ENCODE data around the gene TNKS1BP1. TPM values are rescaled to one million over a fixed set of nuclear protein-coding genes. Genes with fewer than 3 reads are reported as not detected.

TNKS1BP1 gene
- total RNA-seq, 2 experiments from 2014 or later, result 14.0 to 15.1 TPM

- ChIA-PET CTCF (interaction anchor here (0.7 to 0.8 kb wide), 2 partner anchors 59 to 1937 kb away, joined by 3 read pairs; no protein-coding TSS in a partner anchor), POLR2A (no interaction called here)
- DNase-seq, result no peak
- intact Hi-C loops (cut with micrococcal nuclease), result no loop called here
- no peaks in the 10 kb centered on the region for H3K9me3 Mint-ChIP-seq
- H3K4me3 Mint-ChIP-seq, result no peak overlapping the region
- H3K27ac Mint-ChIP-seq, result no peak overlapping the region
- peaks cover 13% of the 10 kb centered on the region for H3K36me3 Mint-ChIP-seq
- H3K4me1 Mint-ChIP-seq (ENCODE audit: low read depth), result peaks cover 11% of the 10 kb centered on the region
- H3K27me3 Mint-ChIP-seq, result no peaks in the 10 kb centered on the region
Observed at GRCh38 chr11:57307666-57308270, 17.0 kb downstream of the TNKS1BP1 start.

DNA sequence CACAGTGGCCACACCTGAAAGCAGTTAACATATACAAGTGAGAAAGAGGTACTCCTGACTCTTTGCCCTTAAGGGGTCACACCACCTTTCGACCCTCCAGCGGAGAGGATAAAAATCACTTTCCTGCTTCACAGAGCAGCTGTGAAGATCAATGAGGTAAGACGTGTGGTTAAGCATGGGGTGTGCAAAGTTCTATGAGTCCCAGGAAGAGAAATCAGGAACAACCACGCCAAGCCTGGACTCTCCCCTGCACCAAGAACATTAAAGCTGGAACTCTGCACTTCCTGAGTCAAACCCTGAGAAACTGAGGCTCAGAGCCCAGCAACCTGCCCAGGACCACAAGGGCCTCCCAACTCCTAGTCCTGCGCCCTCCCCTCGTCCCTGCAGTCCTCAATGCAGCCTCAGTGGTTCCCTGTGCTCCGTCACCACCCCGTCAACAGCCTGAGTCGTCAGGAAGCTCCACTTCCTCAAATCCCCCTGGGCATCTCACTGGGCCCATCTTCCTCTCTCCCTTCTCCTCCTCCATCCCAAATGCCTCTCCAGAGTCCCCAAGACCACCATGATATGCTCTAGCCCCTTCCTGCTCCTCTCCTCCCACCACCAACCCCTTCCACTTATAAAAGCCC, 17.7 kb downstream of the TNKS1BP1 start:
- ChIA-PET POLR2A (no interaction called here), CTCF (no interaction called here)
- Mint-ChIP-seq H3K27ac (no peak overlapping the region), H3K4me3 (no peak overlapping the region), H3K4me1 (ENCODE audit: low read depth) (peaks cover 8% of the 10 kb centered on the region), H3K9me3 (no peaks in the 10 kb centered on the region), H3K27me3 (no peaks in the 10 kb centered on the region), H3K36me3 (peaks cover 12% of the 10 kb centered on the region)
- no peak for DNase-seq
- intact Hi-C loops (cut with micrococcal nuclease), result no loop called here

- H3K27me3 Mint-ChIP-seq, result no peaks in the 10 kb centered on the region
- DNase-seq, result no peak
- ChIA-PET POLR2A (no interaction called here), CTCF (interaction anchor here (0.6 kb wide), 1 partner anchor 243 kb away, joined by 4 read pairs; no protein-coding TSS in a partner anchor)
- no peak overlapping the region for H3K27ac Mint-ChIP-seq
- H3K9me3 Mint-ChIP-seq, result no peaks in the 10 kb centered on the region
- H3K36me3 Mint-ChIP-seq, result peaks cover 19% of the 10 kb centered on the region
- peaks cover 6% of the 10 kb centered on the region for H3K4me1 Mint-ChIP-seq (ENCODE audit: low read depth)
- no peak overlapping the region for H3K4me3 Mint-ChIP-seq
- intact Hi-C loops (cut with micrococcal nuclease), result no loop called here
Observed at GRCh38 chr11:57306161-57306876, 18.4 kb downstream of the TNKS1BP1 start.

DNA sequence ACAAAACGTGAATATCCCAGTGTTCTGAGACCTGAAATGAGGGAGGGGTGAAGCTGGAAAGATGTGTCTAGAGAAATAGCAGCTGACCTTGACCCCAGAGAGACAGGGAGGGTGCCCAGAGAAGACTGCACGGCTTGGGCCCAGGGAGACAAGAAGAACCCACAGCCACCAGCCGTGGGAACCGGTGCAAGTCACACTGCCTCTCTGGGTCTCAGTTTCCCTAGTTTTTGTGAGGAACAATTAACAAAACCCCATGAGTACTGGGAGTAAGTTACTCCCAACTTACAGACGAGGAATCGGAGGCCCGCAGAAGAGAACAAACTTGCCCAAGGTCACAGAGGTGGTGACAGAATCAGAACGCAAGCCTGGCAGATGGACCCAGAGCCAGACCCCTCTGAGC, 19.2 kb downstream of the TNKS1BP1 start:
- H3K27ac Mint-ChIP-seq, result no peak overlapping the region
- H3K4me3 Mint-ChIP-seq, result no peak overlapping the region
- H3K4me1 Mint-ChIP-seq (ENCODE audit: low read depth), result no peaks in the 10 kb centered on the region
- peaks cover 27% of the 10 kb centered on the region for H3K36me3 Mint-ChIP-seq
- DNase-seq, result no peak
- intact Hi-C loops (cut with micrococcal nuclease), result no loop called here
- ChIA-PET CTCF (no interaction called here), POLR2A (no interaction called here)
- H3K9me3 Mint-ChIP-seq, result no peaks in the 10 kb centered on the region
- no peaks in the 10 kb centered on the region for H3K27me3 Mint-ChIP-seq

DNA sequence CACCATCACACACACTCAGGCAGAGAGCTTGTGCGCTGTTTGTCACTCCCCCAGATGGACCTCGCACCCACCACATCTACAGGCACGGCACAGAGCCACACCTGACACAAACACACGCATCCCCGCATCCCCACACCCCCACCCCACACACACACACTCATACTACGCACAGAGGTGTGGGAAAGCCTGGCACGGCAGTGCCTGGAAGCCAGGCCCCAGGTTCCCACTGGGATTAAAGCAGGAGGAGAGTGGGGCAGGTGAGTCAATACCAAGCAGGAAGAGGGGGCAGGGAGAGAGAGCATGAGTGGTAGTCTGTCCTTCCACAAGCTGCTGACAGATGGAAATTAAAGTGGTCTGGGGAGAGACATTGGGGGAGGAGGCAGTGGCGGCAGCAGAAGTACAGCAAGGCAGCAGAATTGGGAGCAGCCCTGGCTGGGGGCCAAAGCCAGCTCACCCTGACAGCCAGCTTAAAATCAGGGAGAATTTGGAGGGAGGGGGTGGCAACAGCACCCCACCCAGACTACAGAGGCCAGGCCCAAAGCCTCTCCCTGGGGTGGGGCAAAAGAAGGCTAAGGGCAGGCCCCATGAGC, 20.7 kb downstream of the TNKS1BP1 start:
- H3K4me1 Mint-ChIP-seq (ENCODE audit: low read depth), result no peaks in the 10 kb centered on the region
- intact Hi-C loops (cut with micrococcal nuclease), result no loop called here
- ChIA-PET CTCF (no interaction called here), POLR2A (no interaction called here)
- no peak overlapping the region for H3K27ac Mint-ChIP-seq
- H3K27me3 Mint-ChIP-seq, result no peaks in the 10 kb centered on the region
- peaks cover 30% of the 10 kb centered on the region for H3K36me3 Mint-ChIP-seq
- DNase-seq, result no peak
- peaks cover 8% of the 10 kb centered on the region for H3K9me3 Mint-ChIP-seq
- no peak overlapping the region for H3K4me3 Mint-ChIP-seq

GRCh38 chr11:57303280-57303989, 21.3 kb downstream of the TNKS1BP1 start:
- Mint-ChIP-seq H3K4me3 (no peak overlapping the region), H3K27ac (no peak overlapping the region), H3K36me3 (peaks cover 35% of the 10 kb centered on the region), H3K4me1 (ENCODE audit: low read depth) (no peaks in the 10 kb centered on the region), H3K27me3 (no peaks in the 10 kb centered on the region), H3K9me3 (peaks cover 10% of the 10 kb centered on the region)
- ChIA-PET POLR2A (no interaction called here), CTCF (no interaction called here)
- intact Hi-C loops (cut with micrococcal nuclease), result no loop called here
- DNase-seq, result no peak

- intact Hi-C loops (cut with micrococcal nuclease), result no loop called here
- Mint-ChIP-seq H3K36me3 (peaks cover 41% of the 10 kb centered on the region), H3K4me1 (ENCODE audit: low read depth) (no peaks in the 10 kb centered on the region), H3K27me3 (no peaks in the 10 kb centered on the region), H3K27ac (no peak overlapping the region), H3K4me3 (no peak overlapping the region), H3K9me3 (peaks cover 12% of the 10 kb centered on the region)
- CTCF ChIA-PET, result no interaction called here
- POLR2A ChIA-PET, result no interaction called here
- no peak for DNase-seq
Observed at GRCh38 chr11:57302489-57302888, 22.3 kb downstream of the TNKS1BP1 start.

DNA sequence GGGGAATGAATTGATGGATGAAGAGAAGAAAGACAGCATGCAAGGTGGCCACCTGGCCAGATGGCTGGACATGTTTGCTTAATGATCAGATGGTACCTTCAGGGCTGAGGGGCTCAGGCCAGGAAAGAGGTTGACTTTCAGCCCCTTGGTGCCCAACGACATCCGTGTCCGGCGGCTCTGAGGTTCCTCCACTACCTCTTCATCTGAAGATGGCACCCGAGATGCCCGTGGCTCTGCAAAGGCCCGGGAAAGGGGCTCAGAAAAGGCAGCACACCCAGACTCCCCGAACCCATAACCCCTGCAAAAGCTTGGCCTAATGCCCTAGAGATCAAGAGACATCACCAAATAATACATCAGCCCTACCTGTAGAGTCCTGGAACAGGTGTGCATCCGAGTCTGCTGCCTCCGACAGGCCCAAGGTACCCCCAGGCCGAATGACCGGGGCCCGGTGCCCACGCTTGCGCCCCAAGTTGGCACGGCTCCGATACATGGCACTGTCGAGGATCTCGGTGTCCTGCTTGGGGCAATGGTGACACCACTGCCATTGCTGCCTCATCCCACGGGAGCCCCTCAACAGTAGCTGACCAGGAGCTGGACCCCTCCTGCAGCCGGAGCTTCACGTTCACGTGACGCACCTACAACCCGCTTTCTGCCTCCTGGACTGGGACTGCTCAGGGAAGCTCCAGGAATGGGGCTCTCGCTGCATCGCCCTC, 22.9 kb downstream of the TNKS1BP1 start:
- Mint-ChIP-seq H3K4me3 (no peak overlapping the region), H3K9me3 (peaks cover 15% of the 10 kb centered on the region), H3K4me1 (ENCODE audit: low read depth) (no peaks in the 10 kb centered on the region), H3K27ac (no peak overlapping the region), H3K27me3 (no peaks in the 10 kb centered on the region), H3K36me3 (peaks cover 42% of the 10 kb centered on the region)
- intact Hi-C loops (cut with micrococcal nuclease), result no loop called here
- ChIA-PET POLR2A (no interaction called here), CTCF (no interaction called here)
- DNase-seq, result no peak

- H3K27ac Mint-ChIP-seq, result no peak overlapping the region
- DNase-seq, result no peak
- no peak overlapping the region for H3K4me3 Mint-ChIP-seq
- intact Hi-C loops (cut with micrococcal nuclease), result no loop called here
- POLR2A ChIA-PET, result no interaction called here
- no peaks in the 10 kb centered on the region for H3K27me3 Mint-ChIP-seq
- no peaks in the 10 kb centered on the region for H3K4me1 Mint-ChIP-seq (ENCODE audit: low read depth)
- H3K9me3 Mint-ChIP-seq, result peaks cover 17% of the 10 kb centered on the region
- H3K36me3 Mint-ChIP-seq, result peaks cover 42% of the 10 kb centered on the region
- CTCF ChIA-PET, result no interaction called here
Observed at GRCh38 chr11:57300785-57301184, 24.0 kb downstream of the TNKS1BP1 start.

DNA sequence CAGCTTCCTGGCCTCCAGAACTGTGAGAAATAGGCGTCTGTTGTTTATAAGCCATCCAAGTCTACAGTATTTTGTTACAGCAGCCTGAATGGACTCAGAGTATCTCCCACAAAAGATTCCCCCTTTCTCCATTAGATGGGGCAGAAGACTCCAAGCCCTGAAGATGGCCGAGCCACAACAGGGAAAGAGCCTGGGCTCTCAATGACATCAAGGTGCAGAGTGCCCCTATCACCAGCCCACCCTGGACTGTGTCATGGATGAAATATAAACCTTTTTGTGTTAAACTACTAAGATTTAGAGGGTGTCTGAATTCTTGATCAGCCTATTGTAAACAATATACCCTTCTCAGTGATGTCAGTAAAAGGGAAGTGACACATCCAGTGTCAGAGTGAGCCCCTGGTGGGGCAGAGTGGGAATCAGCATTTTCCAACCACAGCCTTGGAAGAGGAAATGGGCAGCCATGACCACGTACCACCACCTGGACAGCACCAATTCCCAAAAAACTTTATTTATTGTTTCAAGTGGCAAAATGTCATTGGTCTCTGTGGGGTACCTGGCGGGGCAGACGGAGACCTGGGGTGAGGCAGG, 25.5 kb downstream of the TNKS1BP1 start:
- Mint-ChIP-seq H3K36me3 (peaks cover 42% of the 10 kb centered on the region), H3K4me1 (ENCODE audit: low read depth) (no peaks in the 10 kb centered on the region), H3K27ac (no peak overlapping the region), H3K27me3 (no peaks in the 10 kb centered on the region), H3K9me3 (peaks cover 17% of the 10 kb centered on the region), H3K4me3 (no peak overlapping the region)
- intact Hi-C loops (cut with micrococcal nuclease), result no loop called here
- ChIA-PET POLR2A (no interaction called here), CTCF (no interaction called here)
- no peak for DNase-seq

GRCh38 chr11:57297221-57297620, 27.5 kb downstream of the TNKS1BP1 start:
- peaks cover 17% of the 10 kb centered on the region for H3K9me3 Mint-ChIP-seq
- ChIA-PET POLR2A (no interaction called here), CTCF (no interaction called here)
- no peaks in the 10 kb centered on the region for H3K27me3 Mint-ChIP-seq
- DNase-seq, result no peak
- peaks cover 41% of the 10 kb centered on the region for H3K36me3 Mint-ChIP-seq
- intact Hi-C loops (cut with micrococcal nuclease), result no loop called here
- H3K4me3 Mint-ChIP-seq, result no peak overlapping the region
- H3K27ac Mint-ChIP-seq, result no peak overlapping the region
- no peaks in the 10 kb centered on the region for H3K4me1 Mint-ChIP-seq (ENCODE audit: low read depth)

All from activated CD4-positive, alpha-beta memory T cell treated with anti-CD3 and anti-CD28 coated beads for 36 hours (primary cell).